Tibial nerve (tissue), 4 donors: ENCODE data around the gene RNU6-7. TPM values are rescaled to one million over a fixed set of nuclear protein-coding genes. Genes with fewer than 3 reads are reported as not detected.

Source experiments
- DNase-seq, 2 donors: peaks; one replicate each; pipeline ENCODE4 v3.0.0-alpha.2; 2019; ENCODE audit warnings: low spot score in 2 of 2
- H3K27ac ChIP-seq, 4 donors: fragments of 200-600 bp; sonication (generic) in 3 of 4; one replicate each; pipeline ENCODE4 v1.5.1; 2017 to 2019; ENCODE audit warnings: mild to moderate bottlenecking in 1 of 4
- H3K27me3 ChIP-seq, 2 donors: fragments of 200-600 bp; sonication (generic) in 1 of 2; one replicate each; pipeline versions ENCODE4 v1.5.1 to v1.6.0; 2017 to 2019
- H3K36me3 ChIP-seq, 3 donors: fragments of 200-600 bp; sonication (generic); one replicate each; pipeline ENCODE4 v1.5.1; 2018 to 2019
- H3K4me1 ChIP-seq, 4 donors: fragments of 200-600 bp; sonication (generic) in 3 of 4; one replicate each; pipeline ENCODE4 v1.5.1; 2017 to 2019
- H3K4me3 ChIP-seq, 4 donors: fragments of 200-600 bp; sonication (generic) in 3 of 4; one replicate each; pipeline ENCODE4 v1.5.1; 2017 to 2019; ENCODE audit warnings: mild to moderate bottlenecking in 1 of 4, moderate library complexity in 1 of 4
- H3K9me3 ChIP-seq, 4 donors: fragments of 200-600 bp; sonication (generic) in 3 of 4; one replicate each; pipeline ENCODE4 v1.5.1; 2017 to 2019
- CTCF ChIP-seq, 5 experiments: fragments of 200-600 bp in 3 of 5; fragments of 450-650 bp in 2 of 5; sonication (generic) in 3 of 5; IDR thresholded peaks; one replicate each; pipeline ENCODE4 v1.5.1; 2016 to 2019; ENCODE audit warnings: antibody characterized with exemption in 5 of 5, mild to moderate bottlenecking in 3 of 5, moderate library complexity in 2 of 5
- EP300 ChIP-seq, 2 donors: sonication (generic); formaldehyde crosslinking; IDR thresholded peaks; one replicate each; pipeline ENCODE4 v1.6.1; 2017; ENCODE audit warnings: antibody characterized with exemption in 2 of 2, mild to moderate bottlenecking in 1 of 2
- POLR2A ChIP-seq, 2 donors: fragments of 450-650 bp; IDR thresholded peaks; one replicate each; pipeline ENCODE4 v1.6.1; 2017; ENCODE audit warnings: antibody characterized with exemption in 2 of 2, mild to moderate bottlenecking in 2 of 2, moderate library complexity in 2 of 2
- WGBS, 2 donors: methylation state at CpG; one replicate each; pipeline ENCODE4 v1.1.5; 2018; 5-methylcytosine and 5-hydroxymethylcytosine counted together
- total RNA-seq, 4 donors: library from RNA; depleted of rRNA; stranded (reverse); fragments of >200 nt; gene quantifications; one replicate each; pipeline ENCODE4 v1.1.0, GENCODE V29; 2016

Gene RNU6-7
- total RNA-seq, 4 donors from 2014 or later = not detected

- Histone ChIP-seq H3K36me3 (no peaks in the 10 kb centered on the region), H3K9me3 (peaks cover 0 to 6% (median 0%) of the 10 kb centered on the region in 4 donors), H3K4me1 (no peaks in the 10 kb centered on the region), H3K27ac (no peak overlapping the region), H3K4me3 (no peak overlapping the region), H3K27me3 (no peaks in the 10 kb centered on the region)
- TF ChIP-seq EP300 (IDR thresholded peaks at IDR 0.05) (no peak), POLR2A (IDR thresholded peaks at IDR 0.05) (no peak), CTCF (IDR thresholded peaks at IDR 0.05) (no peak)
- DNase-seq = no peak
These were observed 42.6 kb downstream of the RNU6-7 start for GRCh38 chr14:32244404-32244803.

GRCh38 chr14:32246751-32247150 is 44.9 kb downstream of the RNU6-7 start:
- no peak for DNase-seq
- TF ChIP-seq POLR2A (IDR thresholded peaks at IDR 0.05) (no peak), CTCF (IDR thresholded peaks at IDR 0.05) (no peak), EP300 (IDR thresholded peaks at IDR 0.05) (no peak)
- no peaks in the 10 kb centered on the region for H3K27me3 ChIP-seq
- no peak overlapping the region for H3K4me3 ChIP-seq
- WGBS, 2 donors = 90 to 93% methylated on average over 5 of the region's 5 CpGs
- peaks cover 0 to 9% (median 1%) of the 10 kb centered on the region in 4 donors for H3K4me1 ChIP-seq
- H3K9me3 ChIP-seq = no peaks in the 10 kb centered on the region
- H3K27ac ChIP-seq = no peak overlapping the region
- no peaks in the 10 kb centered on the region for H3K36me3 ChIP-seq

- no peak for DNase-seq
- H3K27me3 ChIP-seq = no peaks in the 10 kb centered on the region
- TF ChIP-seq CTCF (IDR thresholded peaks at IDR 0.05) = no peak
- no peak for TF ChIP-seq EP300 (IDR thresholded peaks at IDR 0.05)
- no peak for TF ChIP-seq POLR2A (IDR thresholded peaks at IDR 0.05)
- no peaks in the 10 kb centered on the region for H3K36me3 ChIP-seq
- 74 to 80% methylated on average over 5 of the region's 5 CpGs for WGBS, 2 donors
- H3K4me1 ChIP-seq = peaks cover 0 to 17% (median 3%) of the 10 kb centered on the region in 4 donors
- no peak overlapping the region for H3K27ac ChIP-seq
- H3K4me3 ChIP-seq = no peak overlapping the region
- H3K9me3 ChIP-seq = no peaks in the 10 kb centered on the region
These were observed 47.5 kb downstream of the RNU6-7 start for GRCh38 chr14:32249371-32249770.

GRCh38 chr14:32249780-32250179 is 47.9 kb downstream of the RNU6-7 start:
- Histone ChIP-seq H3K4me3 (no peak overlapping the region), H3K9me3 (no peaks in the 10 kb centered on the region), H3K4me1 (peaks cover 0 to 21% (median 3%) of the 10 kb centered on the region in 4 donors), H3K27me3 (no peaks in the 10 kb centered on the region), H3K27ac (no peak overlapping the region), H3K36me3 (no peaks in the 10 kb centered on the region)
- DNase-seq = no peak
- WGBS, 2 donors = 84 to 95% methylated on average over 4 of the region's 4 CpGs
- no peak for TF ChIP-seq EP300 (IDR thresholded peaks at IDR 0.05)
- no peak for TF ChIP-seq CTCF (IDR thresholded peaks at IDR 0.05)
- no peak for TF ChIP-seq POLR2A (IDR thresholded peaks at IDR 0.05)

- H3K4me3 ChIP-seq = no peak overlapping the region
These were observed 48.8 kb downstream of the RNU6-7 start for GRCh38 chr14:32250681-32251080.

More at GRCh38 chr14:32250681-32251080, 48.8 kb downstream of the RNU6-7 start:
- no peak for DNase-seq
- H3K9me3 ChIP-seq = no peaks in the 10 kb centered on the region
- no peaks in the 10 kb centered on the region for H3K36me3 ChIP-seq
- H3K27ac ChIP-seq = no peak overlapping the region
- H3K4me1 ChIP-seq = peaks cover 0 to 30% (median 6%) of the 10 kb centered on the region in 4 donors
- H3K27me3 ChIP-seq = no peaks in the 10 kb centered on the region
- no peak for TF ChIP-seq CTCF (IDR thresholded peaks at IDR 0.05)
- TF ChIP-seq POLR2A (IDR thresholded peaks at IDR 0.05) = no peak
- TF ChIP-seq EP300 (IDR thresholded peaks at IDR 0.05) = no peak
- 71 to 78% methylated on average over 3 of the region's 3 CpGs for WGBS, 2 donors
